Keratinocyte (primary cell): ENCODE data around the gene CLDN18. TPM values are rescaled to one million over a fixed set of nuclear protein-coding genes. Genes with fewer than 3 reads are reported as not detected.

Experiments used
- DNase-seq: peaks from one replicate; pipeline ENCODE4 v3.0.0-alpha.2; 2011; ENCODE audit warnings: low read depth, missing footprints, low spot score
- FAIRE-seq: peaks from 2 replicates; lab custom pipeline; 2011; peaks lifted over from hg19 to GRCh38; lab: Jason Lieb, UNC
- H2AFZ ChIP-seq: 2 replicates; pipeline ENCODE4 v1.6.0; 2012; ENCODE audit warnings: low read length, control low read depth, inconsistent platforms; ENCODE audit not compliant: control insufficient read depth
- H3K27ac ChIP-seq: 2 replicates; pipeline ENCODE4 v1.5.1; 2011; ENCODE audit warnings: low read length; ENCODE audit not compliant: control insufficient read depth, insufficient read depth
- H3K27me3 ChIP-seq: 3 replicates; pipeline ENCODE4 v1.6.0; 2011; ENCODE audit warnings: low read length; ENCODE audit not compliant: control insufficient read depth, insufficient read depth; ENCODE audit errors: extremely low read depth
- H3K36me3 ChIP-seq, 2 experiments: 2 replicates in 1 of 2; 3 replicates in 1 of 2; pipeline ENCODE4 v1.5.1; 2011; ENCODE audit warnings: low read length in 2 of 2, mild to moderate bottlenecking in 1 of 2; ENCODE audit not compliant: control insufficient read depth in 2 of 2, insufficient read depth in 2 of 2; ENCODE audit errors: extremely low read depth in 1 of 2
- H3K4me1 ChIP-seq: 3 replicates; pipeline ENCODE4 v1.5.1; 2011; ENCODE audit warnings: low read length; ENCODE audit not compliant: control insufficient read depth, insufficient read depth; ENCODE audit errors: extremely low read depth
- H3K4me2 ChIP-seq: 3 replicates; pipeline ENCODE4 v1.6.0; 2011; ENCODE audit warnings: low read depth, low read length; ENCODE audit not compliant: control insufficient read depth, insufficient read depth; ENCODE audit errors: extremely low read depth
- H3K4me3 ChIP-seq, 3 experiments: fragments of 200-600 bp in 1 of 3; sonication (generic) in 1 of 3; 2 replicates in 2 of 3; 3 replicates in 1 of 3; pipeline ENCODE4 v1.5.1; 2011 to 2016; ENCODE audit warnings: low read length in 3 of 3, mild to moderate bottlenecking in 3 of 3, control low read depth in 2 of 3, inconsistent platforms in 1 of 3, low read depth in 1 of 3, mixed read lengths in 1 of 3, mixed run types in 1 of 3, moderate library complexity in 1 of 3; ENCODE audit not compliant: control insufficient read depth in 2 of 3, insufficient read depth in 2 of 3; ENCODE audit errors: extremely low read depth in 1 of 3
- H3K79me2 ChIP-seq: 2 replicates; pipeline ENCODE4 v1.6.0; 2012; ENCODE audit warnings: low read length; ENCODE audit not compliant: control insufficient read depth, insufficient read depth
- H3K9ac ChIP-seq: 3 replicates; pipeline ENCODE4 v1.6.0; 2011; ENCODE audit warnings: low read length; ENCODE audit not compliant: control insufficient read depth, insufficient read depth; ENCODE audit errors: extremely low read depth
- H3K9me1 ChIP-seq: 3 replicates; pipeline ENCODE4 v1.6.0; 2011; ENCODE audit warnings: low read length; ENCODE audit not compliant: control insufficient read depth, insufficient read depth; ENCODE audit errors: extremely low read depth
- H3K9me3 ChIP-seq: 2 replicates; pipeline ENCODE4 v1.5.1; 2012; ENCODE audit warnings: low read depth, low read length; ENCODE audit not compliant: control insufficient read depth
- H4K20me1 ChIP-seq: 3 replicates; pipeline ENCODE4 v1.6.0; 2011; ENCODE audit warnings: low read length; ENCODE audit not compliant: control insufficient read depth, insufficient read depth; ENCODE audit errors: extremely low read depth
- EZH2 ChIP-seq: IDR thresholded peaks from one replicate; pipeline ENCODE4 v1.6.1; 2012; ENCODE audit warnings: inconsistent platforms, mild to moderate bottlenecking, low read length, moderate library complexity
- dilution Hi-C: fragments of 300-500 bp; cut with MboI; formaldehyde crosslinking; loops from one replicate; pipeline ENCODE4 v1.7.0; 2020; ENCODE audit warnings: low sequenced_read_pairs; ENCODE audit not compliant: extremely low pct_ligation_motif_present
- polyA plus RNA-seq, 5 experiments: library from polyadenylated mRNA; depleted of rRNA in 3 of 5; stranded (reverse) in 3 of 5; stranded (forward) in 1 of 5; unstranded in 1 of 5; fragments of >200 nt; gene quantifications; 1 replicate in 1 of 5; 2 replicates in 3 of 5; 3 replicates in 1 of 5; pipeline versions ENCODE4 v1.2.1 to v1.2.3, GENCODE V29; 2011 to 2012; ENCODE audit warnings: missing spikeins in 2 of 5, low read depth in 1 of 5, low replicate concordance in 1 of 5
- TF ChIP-seq, protein P1 (sequence below), 3 experiments: IDR thresholded peaks in 1 of 3; conservative IDR thresholded peaks in 1 of 3; optimal IDR thresholded peaks in 1 of 3; 2 replicates in 2 of 3; 3 replicates in 1 of 3; pipeline versions ENCODE3 to v1.5.1; 2011; ENCODE audit warnings: low read length in 3 of 3, mild to moderate bottlenecking in 3 of 3, moderate library complexity in 2 of 3, control low read depth in 1 of 3, inconsistent platforms in 1 of 3; ENCODE audit not compliant: insufficient read depth in 2 of 3; ENCODE audit errors: extremely low read depth in 1 of 3

Gene CLDN18
- polyA plus RNA-seq, 1 donor (not counting 4 experiments of a cell fraction or from before 2014, with no cell fraction given): not detected

DNA sequence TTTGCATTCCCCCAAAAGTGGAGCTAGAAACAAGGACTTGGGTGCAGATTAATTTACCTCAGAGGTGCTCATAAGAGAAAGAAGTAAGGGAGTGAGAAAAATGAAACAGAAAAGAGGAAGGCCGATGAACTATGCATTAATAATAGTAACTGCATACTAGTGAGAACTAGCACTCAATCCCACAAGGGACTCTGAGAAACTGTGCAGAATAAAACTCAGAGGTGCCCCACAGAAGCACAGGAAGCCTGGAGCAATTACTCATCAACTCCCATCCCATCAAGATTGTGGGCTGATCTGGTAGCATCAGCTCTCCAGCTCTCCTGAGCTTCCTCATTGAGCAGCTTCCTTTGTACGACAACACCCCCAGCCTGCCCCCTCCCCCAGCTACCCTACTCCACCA lies 50.8 kb downstream of the CLDN18 start:
- Histone ChIP-seq H4K20me1 (no peaks in the 10 kb centered on the region), H3K36me3 (peaks cover 0 to 5% of the 10 kb centered on the region in 2 experiments), H3K4me2 (no peak overlapping the region), H2AFZ (no peak overlapping the region), H3K9me3 (no peaks in the 10 kb centered on the region), H3K79me2 (no peaks in the 10 kb centered on the region), H3K9ac (no peak overlapping the region), H3K9me1 (no peaks in the 10 kb centered on the region), H3K4me3 (no peak overlapping the region), H3K4me1 (no peaks in the 10 kb centered on the region), H3K27me3 (no peaks in the 10 kb centered on the region), H3K27ac (no peak overlapping the region)
- TF ChIP-seq EZH2: no peak
- TF ChIP-seq, protein P1, sequence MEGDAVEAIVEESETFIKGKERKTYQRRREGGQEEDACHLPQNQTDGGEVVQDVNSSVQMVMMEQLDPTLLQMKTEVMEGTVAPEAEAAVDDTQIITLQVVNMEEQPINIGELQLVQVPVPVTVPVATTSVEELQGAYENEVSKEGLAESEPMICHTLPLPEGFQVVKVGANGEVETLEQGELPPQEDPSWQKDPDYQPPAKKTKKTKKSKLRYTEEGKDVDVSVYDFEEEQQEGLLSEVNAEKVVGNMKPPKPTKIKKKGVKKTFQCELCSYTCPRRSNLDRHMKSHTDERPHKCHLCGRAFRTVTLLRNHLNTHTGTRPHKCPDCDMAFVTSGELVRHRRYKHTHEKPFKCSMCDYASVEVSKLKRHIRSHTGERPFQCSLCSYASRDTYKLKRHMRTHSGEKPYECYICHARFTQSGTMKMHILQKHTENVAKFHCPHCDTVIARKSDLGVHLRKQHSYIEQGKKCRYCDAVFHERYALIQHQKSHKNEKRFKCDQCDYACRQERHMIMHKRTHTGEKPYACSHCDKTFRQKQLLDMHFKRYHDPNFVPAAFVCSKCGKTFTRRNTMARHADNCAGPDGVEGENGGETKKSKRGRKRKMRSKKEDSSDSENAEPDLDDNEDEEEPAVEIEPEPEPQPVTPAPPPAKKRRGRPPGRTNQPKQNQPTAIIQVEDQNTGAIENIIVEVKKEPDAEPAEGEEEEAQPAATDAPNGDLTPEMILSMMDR (optimal IDR thresholded peaks at IDR 0.05 in 1 of 3, IDR thresholded peaks at IDR 0.05 in 1 of 3, conservative IDR thresholded peaks at IDR 0.05 in 1 of 3; ENCODE audit: extremely low read depth in 1 of 3, insufficient read depth in 2 of 3, low read length in 3 of 3): no peak
- DNase-seq: no peak
- dilution Hi-C loops: no loop called here
- FAIRE-seq: peak; percentile 48

DNA sequence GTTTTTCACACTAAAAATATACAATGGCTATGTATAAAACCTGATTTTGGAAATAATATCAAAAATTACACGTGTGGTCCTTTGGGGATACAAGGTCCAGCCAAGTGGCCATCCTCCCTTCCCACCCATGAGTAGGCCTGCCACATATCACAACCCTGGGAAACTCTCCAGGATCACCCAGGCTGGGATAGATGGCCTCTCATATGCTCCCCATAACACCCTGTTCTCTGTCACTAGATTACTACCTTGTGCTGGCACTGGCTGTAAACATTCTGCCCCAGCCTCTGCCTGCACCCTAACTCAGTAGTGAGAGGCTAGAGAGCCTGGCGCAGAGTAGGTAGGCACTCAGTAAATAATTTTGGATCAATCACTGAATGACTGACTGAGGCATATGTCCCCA lies 52.1 kb downstream of the CLDN18 start:
- no peak overlapping the region for H3K9ac ChIP-seq
- FAIRE-seq: no peak

More for the DNA sequence above, 52.1 kb downstream of the CLDN18 start:
- H3K27ac ChIP-seq: no peak overlapping the region
- H3K4me1 ChIP-seq: no peaks in the 10 kb centered on the region
- peaks cover 0 to 5% of the 10 kb centered on the region in 2 experiments for H3K36me3 ChIP-seq
- no peak for TF ChIP-seq EZH2
- TF ChIP-seq, protein P1 (optimal IDR thresholded peaks at IDR 0.05 in 1 of 3, IDR thresholded peaks at IDR 0.05 in 1 of 3, conservative IDR thresholded peaks at IDR 0.05 in 1 of 3; ENCODE audit: extremely low read depth in 1 of 3, insufficient read depth in 2 of 3, low read length in 3 of 3): no peak
- DNase-seq: no peak
- H3K27me3 ChIP-seq: no peaks in the 10 kb centered on the region
- H3K4me2 ChIP-seq: no peak overlapping the region
- no peak overlapping the region for H3K4me3 ChIP-seq
- H3K79me2 ChIP-seq: no peaks in the 10 kb centered on the region
- no peak overlapping the region for H2AFZ ChIP-seq
- dilution Hi-C loops: no loop called here
- no peaks in the 10 kb centered on the region for H4K20me1 ChIP-seq
- no peaks in the 10 kb centered on the region for H3K9me3 ChIP-seq
- H3K9me1 ChIP-seq: no peaks in the 10 kb centered on the region
